K562 (cell line): ENCODE measurements around the gene BCAS3. TPM values are rescaled to one million over a fixed set of nuclear protein-coding genes. Genes with fewer than 3 reads are reported as not detected.

Experiments
- ATAC-seq: fragments of 200-7000 bp; cut with Tn5 transposase; 3 replicates; pipeline ENCODE4 v1.9.1; 2020; ENCODE audit warnings: moderate library complexity
- BruUV-seq: library from RNA; stranded (reverse); fragments of 400-500 nt; replicated peaks from 2 replicates; lab custom pipeline; 2021; lab: Mats Ljungman, UMichigan
- CTCF ChIA-PET: fragments of 300-600 bp; formaldehyde crosslinking; extraction: SDS; loops from one replicate; lab custom pipeline; 2021; ENCODE audit warnings: low intra/inter-chr PET ratio; lab: Yijun Ruan, JAX
- POLR2A ChIA-PET: fragments of 300-600, 350-650 bp; sonication (Branson Sonifier 250); formaldehyde crosslinking; extraction: SDS; loops from one replicate; lab custom pipeline; 2021; ENCODE audit warnings: antibody characterized with exemption, inconsistent platforms; lab: Yijun Ruan, JAX
- DNase-seq, 4 experiments: peaks; one replicate each; pipeline versions ENCODE4 v3.0.0 to v3.0.0-alpha.2; 2011 to 2018; ENCODE audit warnings: low spot score in 3 of 4, mixed read lengths in 3 of 4; ENCODE audit errors: extremely low read depth in 1 of 4
- FAIRE-seq: peaks from 2 replicates; lab custom pipeline; 2011; peaks lifted over from hg19 to GRCh38; lab: Jason Lieb, UNC
- H2AFZ ChIP-seq: 2 replicates; pipeline ENCODE4 v1.6.0; 2011; ENCODE audit warnings: low read depth, low read length, control low read depth, inconsistent platforms
- H3K27ac ChIP-seq: fragments of 200-600 bp; 3 replicates; pipeline ENCODE4 v1.8.0; 2011; ENCODE audit warnings: low read depth, mild to moderate bottlenecking, control low read depth, inconsistent platforms, low read length, moderate library complexity, mixed read lengths; ENCODE audit errors: extremely low read depth
- H3K27me3 ChIP-seq, 2 experiments: fragments of 300-600 bp in 1 of 2; 2 replicates in 1 of 2; 3 replicates in 1 of 2; pipeline versions ENCODE4 v1.6.0 to v1.8.0; 2011; ENCODE audit warnings: inconsistent platforms in 2 of 2, low read length in 2 of 2, mild to moderate bottlenecking in 1 of 2, mixed read lengths in 1 of 2, moderate library complexity in 1 of 2; ENCODE audit not compliant: control insufficient read depth in 2 of 2, insufficient read depth in 2 of 2
- H3K36me3 ChIP-seq: fragments of 300-600 bp; 3 replicates; pipeline ENCODE4 v1.8.0; 2011; ENCODE audit warnings: mild to moderate bottlenecking, low read length, inconsistent platforms; ENCODE audit not compliant: control insufficient read depth, insufficient read depth
- H3K4me1 ChIP-seq, 2 experiments: fragments of 200-600 bp in 1 of 2; replicated peaks in 1 of 2; 2 replicates in 1 of 2; 3 replicates in 1 of 2; pipeline versions ENCODE4 v1.5.1 to v1.8.0; 2011; ENCODE audit warnings: inconsistent platforms in 2 of 2, low read length in 2 of 2, mild to moderate bottlenecking in 1 of 2, mixed read lengths in 1 of 2, moderate library complexity in 1 of 2; ENCODE audit not compliant: control insufficient read depth in 2 of 2, insufficient read depth in 2 of 2
- H3K4me2 ChIP-seq: 2 replicates; pipeline ENCODE4 v1.6.1; 2011; ENCODE audit warnings: low read length, control low read depth, inconsistent platforms, mixed read lengths; ENCODE audit not compliant: insufficient read depth
- H3K4me3 ChIP-seq: fragments of 200-600 bp; sonication (generic), shearing (Covaris generic); 2 replicates; pipeline ENCODE4 v1.5.1; 2016; ENCODE audit warnings: control low read depth, inconsistent platforms
- H3K79me2 ChIP-seq: fragments of 200-600 bp; 3 replicates; pipeline ENCODE4 v1.8.0; 2011; ENCODE audit warnings: low read length, inconsistent platforms; ENCODE audit not compliant: control insufficient read depth, insufficient read depth
- H3K9ac ChIP-seq, 2 experiments: 2 replicates each; pipeline versions ENCODE4 v1.6.0 to v1.6.1; 2011; ENCODE audit warnings: low read depth in 2 of 2, low read length in 2 of 2, control low read depth in 1 of 2, inconsistent platforms in 1 of 2, mild to moderate bottlenecking in 1 of 2, mixed read lengths in 1 of 2; ENCODE audit not compliant: insufficient read depth in 1 of 2
- H3K9me1 ChIP-seq: one replicate; pipeline ENCODE4 v1.6.0; 2011; ENCODE audit warnings: inconsistent platforms, mild to moderate bottlenecking, low read length, moderate library complexity; ENCODE audit not compliant: control insufficient read depth, insufficient read depth
- H3K9me3 ChIP-seq: replicated peaks from 2 replicates; pipeline ENCODE4 v1.5.1; 2011; ENCODE audit warnings: low read depth, low read length, inconsistent platforms; ENCODE audit not compliant: control insufficient read depth, insufficient read depth
- H4K20me1 ChIP-seq: replicated peaks from 2 replicates; pipeline ENCODE4 v1.6.1; 2011; ENCODE audit warnings: low read length, inconsistent platforms, mixed read lengths; ENCODE audit not compliant: control insufficient read depth, insufficient read depth
- CTCF ChIP-seq, 3 experiments: IDR thresholded peaks in 2 of 3; conservative IDR thresholded peaks in 1 of 3; 2 replicates each; pipeline ENCODE4 v1.5.1; 2011 to 2012; ENCODE audit warnings: low read length in 3 of 3, mild to moderate bottlenecking in 3 of 3, control low read depth in 2 of 3, improper control_type of control experiment in 1 of 3, inconsistent platforms in 1 of 3, low read depth in 1 of 3, mixed read lengths in 1 of 3, moderate library complexity in 1 of 3; ENCODE audit not compliant: insufficient read depth in 2 of 3
- ZBTB33 ChIP-seq: sonication (generic); formaldehyde crosslinking; IDR thresholded peaks from 2 replicates; pipeline ENCODE4 v1.8.1; 2023; ENCODE audit warnings: mild to moderate bottlenecking, missing genetic modification reagents
- WGBS: fragments of 100-300 bp; shearing (Covaris generic); methylation state at CpG from one replicate; pipeline ENCODE4 v1.1.6; 2016; ENCODE audit warnings: low coverage, mixed read lengths; ENCODE audit not compliant: insufficient coverage; ENCODE audit errors: missing lambda C conversion rate; 5-methylcytosine and 5-hydroxymethylcytosine counted together
- in situ Hi-C: fragments of 300-500 bp; cut with MboI; formaldehyde crosslinking; loops from 4 replicates; pipeline ENCODE4 v1.15.0; 2018; ENCODE audit warnings: inconsistent platforms, mixed read lengths
- intact Hi-C: fragments of 100-400 bp; cut with micrococcal nuclease; formaldehyde crosslinking; loops from 2 replicates; pipeline ENCODE4 v1.14.2; 2022
- polyA plus RNA-seq, 8 experiments: library from polyadenylated mRNA; depleted of rRNA in 4 of 8; stranded (reverse) in 5 of 8; unstranded in 3 of 8; fragments of >200 nt; fragmentation: Nextera tagmentation in 2 of 8; fragmentation: Illumina TruSeq in 1 of 8; extraction: Ambion mirVana in 2 of 8; extraction: Trizol in 1 of 8; gene quantifications; 2 replicates each; pipeline versions ENCODE4 v1.2.1 to v1.2.3, GENCODE V29; 2011 to 2014; ENCODE audit warnings: inconsistent platforms in 1 of 8, missing spikeins in 1 of 8
- total RNA-seq, 7 experiments: library from RNA; depleted of rRNA in 6 of 7; stranded (reverse); fragments of >200 nt in 6 of 7; fragmentation: Illumina TruSeq in 2 of 7; extraction: Trizol in 2 of 7; gene quantifications; 2 replicates each; pipeline versions ENCODE4 v1.2.1 to v1.2.3, GENCODE V29; 2011 to 2021; ENCODE audit warnings: low replicate concordance in 1 of 7

The BCAS3 gene
- total and polyA plus RNA-seq, 9 of the 15 experiments (the other 6 are each of a cell fraction or from before 2014, with no cell fraction given), result 1.9 to 5.5 (median 3.5) TPM

DNA sequence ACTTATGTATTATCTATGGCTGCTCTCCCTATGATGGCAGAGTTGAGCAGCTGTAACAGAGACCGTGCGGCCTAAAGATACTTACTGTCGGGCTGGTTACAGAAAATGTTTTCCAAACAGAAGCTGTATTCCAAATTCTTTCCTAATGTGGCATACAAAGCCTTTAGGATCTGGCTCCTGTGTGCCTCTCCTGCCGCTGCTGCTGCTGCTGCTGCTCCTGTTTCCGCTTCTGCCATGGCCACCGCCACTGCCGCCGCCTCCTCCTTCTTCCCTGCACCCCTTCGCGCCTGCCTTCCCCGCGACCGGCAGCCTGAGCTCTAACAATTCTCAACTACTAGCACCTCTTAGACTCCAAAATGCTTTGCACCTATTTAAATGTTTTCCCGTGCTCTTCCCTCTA, 458.1 kb downstream of the BCAS3 start:
- Histone ChIP-seq H3K79me2 (no peaks in the 10 kb centered on the region), H4K20me1 (no peaks in the 10 kb centered on the region), H3K9ac (no peak overlapping the region), H3K4me2 (no peak overlapping the region), H3K27ac (no peak overlapping the region), H3K9me3 (no peaks in the 10 kb centered on the region), H3K4me3 (no peak overlapping the region)
- intact Hi-C loops, result no loop called here
- CTCF ChIA-PET, result no interaction called here
- no peak for DNase-seq
- FAIRE-seq, result no peak
- ATAC-seq, result no peak
- 5% methylated on average over 14 of the region's 14 CpGs for WGBS
- POLR2A ChIA-PET, result interaction anchor here (0.8 kb wide), 1 partner anchor 11 kb away, joined by 3 read pairs; no protein-coding TSS in a partner anchor
- TF ChIP-seq CTCF (IDR thresholded peaks at IDR 0.05 in 2 of 3, conservative IDR thresholded peaks at IDR 0.05 in 1 of 3; ENCODE audit: insufficient read depth in 2 of 3, low read depth in 1 of 3, low read length in 3 of 3), result no peak
- peak; percentile 52 for TF ChIP-seq ZBTB33 (CRISPR knock-in tag)
- TF ChIP-seq, all 486 proteins: peak for 1
- BruUV-seq, result no TSS peak
- no peaks in the 10 kb centered on the region for H3K9me1 ChIP-seq
- in situ Hi-C loops, result no loop called here
- no peaks in the 10 kb centered on the region for H3K36me3 ChIP-seq
- H3K27me3 ChIP-seq, result peaks cover 6 to 19% of the 10 kb centered on the region in 2 experiments; a peak in 4 of 5 replicates
- no peak overlapping the region for H2AFZ ChIP-seq
- H3K4me1 ChIP-seq, result peaks cover 0 to 4% of the 10 kb centered on the region in 2 experiments; a peak in 1 of 5 replicates
